D721Med (cell line): ENCODE measurements around the gene RIMBP2.

ENCODE experiments used
- DNase-seq: peaks from one replicate; pipeline ENCODE4 v3.0.0; 2011; ENCODE audit warnings: low spot score; ENCODE audit not compliant: insufficient read length
- FAIRE-seq: peaks from 2 replicates; lab custom pipeline; 2011; peaks lifted over from hg19 to GRCh38; lab: Jason Lieb, UNC
- TF ChIP-seq, protein P1 (sequence below): IDR thresholded peaks from 2 replicates; pipeline ENCODE4 v1.5.1; 2012; ENCODE audit warnings: mild to moderate bottlenecking, control low read depth; ENCODE audit not compliant: insufficient read depth; ENCODE audit errors: missing control alignments

The RIMBP2 gene

DNA sequence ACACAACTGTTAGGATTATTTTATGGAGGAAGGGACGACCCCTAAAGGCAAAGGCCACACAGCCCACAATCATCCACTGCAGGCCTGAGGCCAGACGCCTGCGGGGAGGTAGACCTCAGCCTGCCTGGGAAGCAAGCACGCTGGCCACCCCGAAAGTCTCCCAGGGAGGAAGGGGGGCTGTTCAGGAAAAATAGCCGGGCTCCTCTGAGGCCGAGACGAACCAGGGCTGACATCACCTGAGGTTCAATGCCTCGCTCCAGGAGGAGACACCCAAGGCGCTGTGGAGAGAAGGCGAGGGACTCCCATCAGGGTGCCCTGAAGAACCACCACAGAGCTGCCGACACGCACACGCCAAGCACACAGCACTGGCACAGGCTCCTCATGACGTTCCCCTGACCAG lies 251.1 kb downstream of the RIMBP2 start:
- TF ChIP-seq, protein P1, sequence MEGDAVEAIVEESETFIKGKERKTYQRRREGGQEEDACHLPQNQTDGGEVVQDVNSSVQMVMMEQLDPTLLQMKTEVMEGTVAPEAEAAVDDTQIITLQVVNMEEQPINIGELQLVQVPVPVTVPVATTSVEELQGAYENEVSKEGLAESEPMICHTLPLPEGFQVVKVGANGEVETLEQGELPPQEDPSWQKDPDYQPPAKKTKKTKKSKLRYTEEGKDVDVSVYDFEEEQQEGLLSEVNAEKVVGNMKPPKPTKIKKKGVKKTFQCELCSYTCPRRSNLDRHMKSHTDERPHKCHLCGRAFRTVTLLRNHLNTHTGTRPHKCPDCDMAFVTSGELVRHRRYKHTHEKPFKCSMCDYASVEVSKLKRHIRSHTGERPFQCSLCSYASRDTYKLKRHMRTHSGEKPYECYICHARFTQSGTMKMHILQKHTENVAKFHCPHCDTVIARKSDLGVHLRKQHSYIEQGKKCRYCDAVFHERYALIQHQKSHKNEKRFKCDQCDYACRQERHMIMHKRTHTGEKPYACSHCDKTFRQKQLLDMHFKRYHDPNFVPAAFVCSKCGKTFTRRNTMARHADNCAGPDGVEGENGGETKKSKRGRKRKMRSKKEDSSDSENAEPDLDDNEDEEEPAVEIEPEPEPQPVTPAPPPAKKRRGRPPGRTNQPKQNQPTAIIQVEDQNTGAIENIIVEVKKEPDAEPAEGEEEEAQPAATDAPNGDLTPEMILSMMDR, result no peak
- no peak for FAIRE-seq
- DNase-seq, result no peak

DNA sequence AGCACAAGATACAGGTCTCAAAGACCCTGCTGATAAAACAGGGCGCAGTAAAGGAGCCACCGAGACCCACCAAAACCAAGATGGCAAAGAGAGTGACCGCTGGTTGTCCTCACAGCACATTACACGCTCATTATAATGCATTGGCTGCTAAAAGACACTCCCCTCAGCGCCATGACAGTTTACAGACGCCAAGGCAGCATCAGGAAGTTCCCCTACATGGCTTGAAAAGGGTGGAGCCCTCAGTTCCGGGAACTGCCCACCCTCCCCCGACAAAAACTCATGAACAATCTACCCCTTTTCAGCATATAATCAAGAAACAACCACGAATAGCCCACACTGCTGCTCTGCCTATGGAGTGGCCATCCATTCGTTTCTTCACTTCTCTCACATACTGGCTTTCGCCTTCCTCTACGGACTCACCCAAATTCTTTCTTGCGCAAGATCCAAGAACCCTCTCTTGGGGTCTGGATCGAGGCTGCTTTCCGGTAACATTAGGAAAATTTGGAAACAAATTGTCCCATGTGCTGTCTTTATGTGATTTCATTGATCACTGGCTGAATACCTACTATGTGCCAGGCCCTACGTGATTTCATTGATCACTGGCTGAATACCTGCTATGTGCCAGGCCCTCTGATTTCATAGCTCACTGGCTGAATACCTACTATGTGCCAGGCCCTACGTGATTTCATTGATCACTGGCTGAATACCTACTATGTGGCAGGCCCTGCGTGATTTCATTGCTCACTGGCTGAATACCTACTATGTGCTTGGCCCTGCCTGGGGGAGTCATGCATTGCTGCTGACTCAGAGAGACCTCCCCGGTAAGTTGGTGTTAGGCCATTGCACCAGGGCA lies 252.1 kb downstream of the RIMBP2 start:
- DNase-seq (no peak), FAIRE-seq (no peak)
- TF ChIP-seq, protein P1, result no peak

- DNase-seq (no peak), FAIRE-seq (no peak)
Measured at GRCh38 chr12:130463275-130463658, 252.8 kb downstream of the RIMBP2 start.

GRCh38 chr12:130462558-130463274 lies 253.4 kb downstream of the RIMBP2 start:
- DNase-seq, result no peak
- TF ChIP-seq, protein P1, result no peak
- FAIRE-seq, result no peak

More at GRCh38 chr12:130463275-130463658, 252.8 kb downstream of the RIMBP2 start:
- TF ChIP-seq, protein P1, result no peak

DNA sequence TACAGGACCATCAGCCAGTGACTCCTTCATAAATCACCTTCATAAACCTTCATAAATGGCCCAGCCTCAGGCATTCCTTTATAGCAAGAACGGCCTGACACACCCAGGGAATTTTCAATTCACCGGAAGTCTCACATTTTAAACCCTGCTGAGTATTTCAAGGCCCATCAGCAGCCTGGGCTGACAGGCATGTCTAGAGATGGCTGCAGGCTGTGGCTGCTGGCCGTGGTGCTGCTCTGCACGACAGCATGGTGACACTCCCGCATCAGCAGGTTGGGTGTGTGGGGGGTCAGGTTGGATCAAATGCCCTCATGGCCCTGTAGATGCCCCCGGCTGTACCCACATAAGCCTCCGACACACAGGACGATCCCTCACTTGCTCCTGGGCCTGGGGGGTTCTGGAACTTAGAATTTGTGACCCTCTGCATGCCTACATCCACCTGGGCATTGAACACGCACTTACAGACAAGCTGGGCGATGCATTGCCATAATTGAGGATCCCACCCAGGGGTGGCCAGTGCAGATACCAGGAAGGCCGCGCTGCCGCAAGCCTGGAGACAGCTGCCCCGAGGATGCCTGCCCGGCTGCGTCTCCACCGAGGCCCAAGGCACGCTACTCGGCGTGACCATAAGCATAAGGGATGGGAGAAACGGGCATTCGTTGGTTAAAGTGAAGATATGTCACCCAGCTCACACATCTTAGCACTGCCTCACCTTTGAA lies 254.1 kb downstream of the RIMBP2 start:
- FAIRE-seq (no peak), DNase-seq (no peak)
- TF ChIP-seq, protein P1, result no peak

GRCh38 chr12:130461447-130461815 lies 254.7 kb downstream of the RIMBP2 start:
- no peak for FAIRE-seq
- no peak for DNase-seq
- TF ChIP-seq, protein P1, result no peak
